ENCODE results near the gene GPHA2.
A peak's percentile ranks its signal among the peaks of the same experiment; 100 is the strongest.

Gene GPHA2

GRCh38 chr11:64930340-64930739 is 5.4 kb downstream of the GPHA2 start:
- no peak for DNase-seq (ENCODE audit: low spot score)

GRCh38 chr11:64929625-64930024 is 6.1 kb downstream of the GPHA2 start:
- DNase-seq (ENCODE audit: low spot score): no peak

DNA sequence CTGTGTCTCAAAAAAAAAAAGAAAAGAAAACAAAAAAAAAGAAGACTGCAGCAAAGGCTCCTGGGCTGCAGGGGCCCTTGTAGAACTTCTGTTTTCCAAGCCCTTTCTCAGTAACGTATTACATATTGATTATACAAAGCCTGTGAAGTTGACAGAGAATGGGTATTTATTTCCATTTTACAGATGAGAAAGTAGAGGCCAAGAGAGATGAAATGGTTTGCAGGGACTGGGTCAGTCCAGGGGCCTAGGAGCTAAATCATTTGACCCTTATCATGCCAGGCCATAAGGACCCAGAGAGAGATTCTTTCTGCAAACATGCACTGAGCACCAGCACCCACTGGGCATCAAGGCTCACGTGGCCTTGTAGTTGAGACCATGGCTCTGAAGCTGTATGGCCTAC is 6.7 kb downstream of the GPHA2 start:
- no peak for DNase-seq (ENCODE audit: low spot score)

GRCh38 chr11:64926689-64927088 is 9.0 kb downstream of the GPHA2 start:
- no peak for DNase-seq (ENCODE audit: low spot score)

DNA sequence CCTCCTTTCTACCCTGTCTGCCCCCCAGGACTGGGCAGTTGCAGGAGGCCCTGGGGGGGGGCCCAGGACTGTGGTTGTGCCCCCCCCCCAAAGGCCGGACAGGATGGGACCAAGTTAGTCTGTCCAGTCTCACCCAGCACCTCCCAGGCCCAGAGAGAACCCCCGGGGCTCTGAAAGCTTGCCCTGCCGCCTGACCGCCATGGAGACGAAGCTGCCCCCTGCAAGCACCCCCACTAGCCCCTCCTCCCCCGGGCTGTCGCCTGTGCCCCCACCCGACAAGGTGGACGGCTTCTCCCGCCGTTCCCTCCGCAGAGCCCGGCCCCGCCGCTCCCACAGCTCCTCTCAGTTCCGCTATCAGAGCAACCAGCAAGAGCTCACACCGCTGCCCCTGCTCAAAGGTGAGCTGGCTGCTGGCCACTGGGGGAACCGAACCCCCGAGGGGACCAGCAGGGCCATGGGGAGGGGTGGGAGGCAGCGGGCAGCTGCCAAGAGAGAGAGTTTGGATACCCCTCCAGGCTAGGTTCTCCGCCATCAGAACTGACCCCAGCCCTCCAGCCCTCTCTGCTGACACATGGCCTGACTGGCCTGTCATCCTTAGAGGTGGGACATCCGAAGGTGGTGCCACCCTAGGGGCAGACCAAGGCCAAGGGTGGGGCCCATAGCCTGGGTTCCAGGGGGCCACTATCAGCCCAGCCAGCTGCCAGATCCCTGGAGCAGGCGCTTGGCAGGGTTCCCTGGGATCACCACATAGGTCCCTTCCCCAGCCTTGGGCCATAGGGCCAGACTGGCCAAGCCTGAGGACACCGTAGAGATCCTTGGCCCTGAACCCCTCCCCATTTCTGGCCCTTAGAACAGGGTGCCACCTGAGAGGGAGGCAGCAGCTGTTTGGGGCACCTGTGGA is 9.9 kb downstream of the GPHA2 start:
- DNase-seq (ENCODE audit: low spot score): no peak

DNA sequence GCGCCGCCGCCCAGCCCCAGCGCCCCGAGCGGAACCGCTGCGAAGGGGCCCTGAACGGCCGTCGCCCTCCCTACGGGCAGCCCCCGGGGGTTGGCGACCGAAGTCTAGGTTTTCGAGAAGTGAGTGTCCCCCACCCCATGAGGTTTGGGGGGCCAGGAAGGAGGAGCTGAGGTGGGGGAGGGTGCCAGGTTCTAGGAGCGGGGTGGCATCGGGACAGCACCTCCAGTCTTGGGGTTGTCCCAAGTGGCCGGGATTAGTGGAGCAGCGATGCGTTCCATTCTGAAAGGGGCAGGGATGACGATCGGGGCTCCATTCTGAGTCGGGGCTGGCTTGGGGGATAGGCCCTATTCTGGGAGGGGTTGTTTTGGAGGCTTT is 10.8 kb downstream of the GPHA2 start:
- peak; percentile 24 for DNase-seq (ENCODE audit: low spot score)

DNA sequence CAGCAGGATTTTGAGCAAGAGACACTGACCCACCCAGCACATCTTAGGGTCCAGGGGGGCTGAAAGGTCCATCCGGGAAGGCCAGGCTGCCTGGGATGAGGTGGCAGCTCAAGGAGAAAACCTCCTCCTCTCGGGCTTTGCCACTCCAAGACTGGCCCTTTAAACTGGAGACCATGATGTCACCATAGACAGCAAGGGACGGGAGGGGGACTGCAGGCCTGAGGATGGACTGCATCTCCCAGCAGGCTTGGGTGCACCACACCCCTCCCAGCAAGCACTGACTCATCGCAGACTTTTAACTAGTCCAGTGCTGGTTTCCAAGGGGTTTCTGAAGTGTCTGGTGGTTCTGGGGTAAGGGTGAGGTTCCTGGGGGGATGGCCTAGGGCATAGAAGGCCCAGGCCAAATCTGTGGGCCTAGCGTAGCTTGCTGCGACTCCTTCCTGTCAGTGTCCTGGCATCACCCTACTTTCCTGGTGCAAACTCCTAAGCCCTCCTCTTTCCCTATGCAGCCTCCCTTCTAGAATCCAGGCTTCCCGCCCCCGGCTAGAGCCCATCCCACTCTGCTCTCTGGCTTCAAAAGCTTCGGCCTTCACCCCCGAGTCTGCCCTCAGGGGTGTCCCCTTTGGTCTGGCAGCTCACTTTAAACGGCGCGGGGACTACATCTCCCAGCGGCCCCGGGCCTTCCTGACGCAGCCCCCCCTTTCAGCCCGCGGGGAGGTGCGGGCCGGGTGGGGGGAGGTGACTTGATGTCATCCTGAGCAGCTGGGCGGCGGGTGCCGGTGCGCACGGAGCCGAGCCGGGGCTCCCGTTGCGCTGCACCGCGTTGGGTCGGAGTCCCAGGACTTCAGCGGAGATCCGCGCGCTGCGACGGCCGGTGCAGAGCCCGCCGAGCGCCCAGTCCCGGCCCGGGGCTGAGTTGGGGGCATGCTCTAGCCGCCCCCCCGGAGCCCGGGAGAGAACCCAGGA is 11.5 kb downstream of the GPHA2 start, which contains the start of gene PPP2R5B:
Gene PPP2R5B (plus strand): TSS at position 746 of the 966 bp plus-strand sequence. CDS start 1,046 bp downstream, outside the sequence.
- peak; percentile 98 for DNase-seq (ENCODE audit: low spot score)

- DNase-seq (ENCODE audit: low spot score): no peak
These were observed 12.5 kb downstream of the GPHA2 start for GRCh38 chr11:64923151-64923661.

DNA sequence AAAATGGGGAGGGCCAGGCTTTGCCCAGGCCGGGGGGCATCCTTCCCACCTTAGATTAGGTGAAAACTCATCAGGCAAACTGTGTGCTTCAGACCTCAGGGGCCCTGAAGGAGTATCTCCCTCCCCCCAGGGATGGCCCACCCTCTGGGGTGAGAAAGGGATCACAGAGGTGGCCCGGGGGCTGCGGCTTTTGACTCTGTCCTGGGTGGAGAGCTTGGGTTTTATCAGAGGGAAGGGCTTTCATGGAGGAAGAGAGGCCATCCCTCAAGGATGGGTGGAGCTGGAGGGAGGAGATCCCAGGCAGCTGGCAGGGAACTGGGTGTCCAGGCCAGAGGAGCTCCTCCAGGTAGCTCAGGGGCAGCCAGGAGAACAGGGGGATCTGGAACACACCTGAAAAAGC is 14.3 kb downstream of the GPHA2 start:
- no peak for DNase-seq (ENCODE audit: low spot score)

DNA sequence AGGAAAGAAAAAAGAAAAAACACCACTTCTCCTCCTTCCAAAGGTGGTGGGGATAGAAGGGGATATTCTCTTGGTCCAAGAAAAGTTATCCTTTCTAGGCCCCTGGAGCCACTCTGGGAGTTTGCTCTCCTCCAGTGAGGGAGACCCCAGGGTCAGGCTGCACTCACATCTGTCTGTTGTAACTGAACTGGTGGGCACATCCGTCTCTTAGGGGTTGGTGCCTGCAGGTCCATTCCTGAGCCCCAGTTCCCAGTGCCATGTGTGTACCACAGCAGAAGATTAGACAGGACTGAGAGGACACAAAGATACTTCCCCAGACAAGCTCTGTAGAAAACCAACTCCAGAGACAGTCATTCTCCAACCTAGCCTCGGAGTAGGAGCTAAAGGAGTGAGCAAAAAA is 15.6 kb downstream of the GPHA2 start:
- no peak for DNase-seq (ENCODE audit: low spot score)

GRCh38 chr11:64919627-64920026 is 16.1 kb downstream of the GPHA2 start:
- no peak for DNase-seq (ENCODE audit: low spot score)

GRCh38 chr11:64918017-64918416 is 17.7 kb downstream of the GPHA2 start:
- DNase-seq (ENCODE audit: low spot score): peak; percentile 45

DNA sequence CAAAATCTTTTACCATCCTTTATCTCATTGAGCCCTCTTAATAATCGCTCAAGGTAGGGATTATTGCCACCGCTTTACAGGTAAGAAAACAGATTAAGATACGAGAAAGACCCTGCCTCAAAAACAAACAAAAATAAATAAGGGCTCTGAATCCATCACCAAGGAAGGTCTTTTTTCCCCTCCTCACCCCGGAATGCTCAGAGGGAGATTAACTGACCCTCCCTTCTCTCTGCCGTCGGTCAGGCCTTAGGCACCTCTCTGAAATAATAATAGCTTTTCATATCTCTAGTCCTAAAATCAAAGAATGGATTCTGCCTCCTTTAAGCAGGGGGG is 18.1 kb downstream of the GPHA2 start:
- no peak for DNase-seq (ENCODE audit: low spot score)

- peak; percentile 100 for DNase-seq (ENCODE audit: low spot score)
These were observed 18.7 kb downstream of the GPHA2 start, which contains the start of gene ATG2A for GRCh38 chr11:64916775-64917662. TSS of gene ATG2A (minus strand) at chr11:64917209. CDS start at chr11:64917135, 74 bp downstream.

DNA sequence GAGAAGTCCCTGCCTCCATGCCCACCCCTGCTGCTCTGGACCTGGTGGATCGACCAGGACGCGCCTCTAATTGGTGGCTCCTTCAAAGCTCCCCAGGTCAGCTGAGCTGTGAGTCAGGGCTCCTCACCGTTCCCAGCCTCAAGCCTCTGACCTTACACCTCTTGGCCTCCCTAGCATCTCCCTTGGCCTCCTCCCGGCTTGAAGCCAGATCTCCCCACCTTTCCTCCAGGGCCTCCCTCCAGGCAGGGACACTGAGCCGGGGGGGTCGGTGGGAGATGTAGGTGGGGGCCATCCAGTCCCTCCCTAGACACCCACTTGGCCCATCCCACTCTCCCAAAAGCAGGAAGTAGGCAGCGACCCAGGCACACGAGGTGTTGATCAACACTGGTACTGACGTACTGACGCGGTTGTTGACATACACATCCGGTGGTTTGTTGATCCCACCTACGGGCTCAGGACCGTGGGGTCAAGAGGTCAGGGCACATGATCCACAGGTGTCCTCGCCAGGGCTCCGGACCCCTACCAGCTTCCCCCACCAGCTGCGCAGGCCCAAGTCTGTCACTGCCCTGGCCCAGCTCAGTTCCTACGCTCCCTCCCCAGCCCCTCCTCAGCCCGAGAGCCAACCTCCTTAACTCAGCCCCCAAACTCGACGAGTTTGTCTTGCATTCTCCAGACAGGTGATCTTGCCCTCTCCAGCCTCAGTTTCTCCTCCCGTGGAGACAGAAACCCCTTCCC is 19.5 kb downstream of the GPHA2 start:
- DNase-seq (ENCODE audit: low spot score): no peak

- no peak for DNase-seq (ENCODE audit: low spot score)
These were observed 20.3 kb downstream of the GPHA2 start for GRCh38 chr11:64915376-64915887.

- DNase-seq (ENCODE audit: low spot score): no peak
These were observed 21.6 kb downstream of the GPHA2 start for GRCh38 chr11:64914123-64914522.

DNA sequence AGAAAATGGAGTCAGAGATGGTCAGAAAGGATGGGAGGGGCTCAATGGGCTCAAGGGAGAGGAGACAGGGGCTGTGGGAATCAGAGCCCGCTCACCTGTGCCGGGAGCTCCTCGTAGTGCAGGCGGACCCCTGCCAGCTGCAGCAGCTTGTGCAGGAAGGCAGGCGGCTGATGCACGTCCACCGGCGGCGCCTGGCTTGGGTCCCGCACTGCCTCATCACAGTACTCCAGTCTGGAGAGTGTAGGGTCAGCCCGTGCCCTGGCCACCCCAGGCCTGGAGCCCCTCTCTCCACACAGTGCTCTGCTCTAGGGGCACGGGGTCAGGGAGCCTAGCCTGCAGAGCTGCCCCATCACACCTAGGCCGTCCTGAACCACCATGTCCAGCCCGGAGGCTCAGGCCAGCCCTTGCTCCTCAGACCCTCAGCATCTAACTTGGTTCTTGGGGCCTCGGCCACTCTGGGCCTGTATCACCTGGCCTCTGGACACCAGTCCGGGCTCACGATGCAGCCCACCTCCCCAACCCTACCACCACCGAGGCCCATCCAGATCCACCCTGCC is 22.4 kb downstream of the GPHA2 start:
- no peak for DNase-seq (ENCODE audit: low spot score)

- DNase-seq (ENCODE audit: low spot score): no peak
These were observed 24.0 kb downstream of the GPHA2 start for GRCh38 chr11:64911689-64912088.

GRCh38 chr11:64911142-64911541 is 24.6 kb downstream of the GPHA2 start:
- DNase-seq (ENCODE audit: low spot score): no peak
